Measurements from ENCODE around the gene MAEL.

DNA sequence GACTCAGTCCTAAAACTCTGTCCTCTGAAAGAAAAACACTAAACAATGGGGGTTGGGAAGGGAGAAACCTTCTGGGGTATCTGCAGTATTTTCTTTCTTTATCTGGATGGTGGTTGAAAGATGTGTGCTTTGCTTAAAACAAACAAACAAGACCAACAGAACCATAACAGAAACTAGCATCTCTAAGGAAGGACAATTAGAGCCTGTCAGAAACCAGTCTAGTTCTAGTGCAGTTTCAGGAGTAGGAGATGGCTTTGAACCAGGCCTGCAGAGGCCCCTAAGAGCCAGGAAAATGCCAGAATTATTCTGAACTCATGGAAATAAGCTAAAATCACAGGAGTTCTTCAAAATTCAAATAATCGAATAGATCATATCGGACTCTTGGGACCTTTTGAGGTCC is 32.2 kb upstream of the MAEL start:
- TF ChIP-seq EZH2 (IDR thresholded peaks at IDR 0.05; ENCODE audit: borderline replicate concordance, low read length) = no peak
- TF ChIP-seq, protein P1, sequence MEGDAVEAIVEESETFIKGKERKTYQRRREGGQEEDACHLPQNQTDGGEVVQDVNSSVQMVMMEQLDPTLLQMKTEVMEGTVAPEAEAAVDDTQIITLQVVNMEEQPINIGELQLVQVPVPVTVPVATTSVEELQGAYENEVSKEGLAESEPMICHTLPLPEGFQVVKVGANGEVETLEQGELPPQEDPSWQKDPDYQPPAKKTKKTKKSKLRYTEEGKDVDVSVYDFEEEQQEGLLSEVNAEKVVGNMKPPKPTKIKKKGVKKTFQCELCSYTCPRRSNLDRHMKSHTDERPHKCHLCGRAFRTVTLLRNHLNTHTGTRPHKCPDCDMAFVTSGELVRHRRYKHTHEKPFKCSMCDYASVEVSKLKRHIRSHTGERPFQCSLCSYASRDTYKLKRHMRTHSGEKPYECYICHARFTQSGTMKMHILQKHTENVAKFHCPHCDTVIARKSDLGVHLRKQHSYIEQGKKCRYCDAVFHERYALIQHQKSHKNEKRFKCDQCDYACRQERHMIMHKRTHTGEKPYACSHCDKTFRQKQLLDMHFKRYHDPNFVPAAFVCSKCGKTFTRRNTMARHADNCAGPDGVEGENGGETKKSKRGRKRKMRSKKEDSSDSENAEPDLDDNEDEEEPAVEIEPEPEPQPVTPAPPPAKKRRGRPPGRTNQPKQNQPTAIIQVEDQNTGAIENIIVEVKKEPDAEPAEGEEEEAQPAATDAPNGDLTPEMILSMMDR (conservative IDR thresholded peaks at IDR 0.05 in 1 of 2, IDR thresholded peaks at IDR 0.05 in 1 of 2; ENCODE audit: extremely low read depth in 1 of 2, insufficient read depth in 1 of 2, low read depth in 1 of 2, low read length in 2 of 2) = no peak

Data from mammary epithelial cell (primary cell).